ENCODE results near the gene ELAC1. TPM values are rescaled to one million over a fixed set of nuclear protein-coding genes. Genes with fewer than 3 reads are reported as not detected.

Gene ELAC1
- total RNA-seq, 1 experiment from 2014 or later = 4.4 TPM

GRCh38 chr18:51029694-51030536 lies 62.1 kb downstream of the ELAC1 start, which contains the start of gene SMAD4:
Gene SMAD4 (plus strand): TSS chr18:51030213. CDS start chr18:51047047, 16,834 bp downstream.
- DNase-seq (peak; percentile 78), ATAC-seq (peak; percentile 77)
- CTCF ChIA-PET = no interaction called here
- 0 out of 2 replicates have a peak within 1 kb of the TSS, but pooled peaks have one; percentile 13 for H3K27ac ChIP-seq (ENCODE audit: low read length)
- peak within 1 kb of the TSS; percentile 78 for H3K9ac ChIP-seq (ENCODE audit: low read length)
- H3K4me2 ChIP-seq (ENCODE audit: low read length) = peak within 1 kb of the TSS; percentile 87
- H3K79me2 ChIP-seq (ENCODE audit: low read length) = peaks cover 51% of the 10 kb centered on the region
- intact Hi-C loops (cut with micrococcal nuclease) = loop anchor here (1.0 to 10.0 kb wide), 3 partner anchors 63 to 205 kb away; partner anchors contain the start of genes ME2 and MRO
- H3K9me3 ChIP-seq (ENCODE audit: low read length) = no peaks in the 10 kb centered on the region
- peaks cover 13% of the 10 kb centered on the region; the same call in 1 of the 2 replicates for H3K4me1 ChIP-seq (ENCODE audit: insufficient read depth, low read length)
- POLR2A ChIA-PET (ENCODE audit: unreplicated experiment) = interaction anchor here (0.6 to 0.7 kb wide), 3 partner anchors 146 to 724 kb away, joined by 3 to 5 read pairs (median 4); partner anchors contain the start of gene ME2
- no peaks in the 10 kb centered on the region for H3K27me3 ChIP-seq (ENCODE audit: low read length)
- no peaks in the 10 kb centered on the region for H3K9me2 ChIP-seq (replicated peaks; ENCODE audit: low read length)
- H3F3A ChIP-seq (ENCODE audit: low read length, unreplicated experiment) = no peaks in the 10 kb centered on the region
- TF ChIP-seq CTCF (conservative IDR thresholded peaks at IDR 0.05; ENCODE audit: low read depth, low read length) (no peak), EZH2phosphoT487 (IDR thresholded peaks at IDR 0.05; ENCODE audit: borderline replicate concordance, low read length) (no peak), EZH2 (IDR thresholded peaks at IDR 0.05; ENCODE audit: low read length, unreplicated experiment) (no peak)
- H3K36me3 ChIP-seq (ENCODE audit: low read depth, low read length) = no peaks in the 10 kb centered on the region
- peaks cover 22% of the 10 kb centered on the region for H4K20me1 ChIP-seq (ENCODE audit: low read length)
- H2AFZ ChIP-seq (ENCODE audit: low read length) = peak within 1 kb of the TSS; percentile 75
- BruUV-seq (replicated peaks) = TSS peak; percentile 62
- peak within 1 kb of the TSS; percentile 80 for H3K4me3 ChIP-seq (ENCODE audit: low read length)

- ATAC-seq (peak; percentile 67), DNase-seq (peak; percentile 37)
- Histone ChIP-seq H3K4me3 (ENCODE audit: low read length) (peak overlapping the region; percentile 80), H4K20me1 (ENCODE audit: low read length) (peaks cover 22% of the 10 kb centered on the region), H3K27me3 (ENCODE audit: low read length) (no peaks in the 10 kb centered on the region), H3K79me2 (ENCODE audit: low read length) (peaks cover 59% of the 10 kb centered on the region), H3K36me3 (ENCODE audit: low read depth, low read length) (no peaks in the 10 kb centered on the region), H3K9ac (ENCODE audit: low read length) (peak overlapping the region; percentile 78), H3K4me2 (ENCODE audit: low read length) (peak overlapping the region; percentile 87), H3K9me2 (replicated peaks; ENCODE audit: low read length) (no peaks in the 10 kb centered on the region), H3K4me1 (ENCODE audit: insufficient read depth, low read length) (peaks cover 13% of the 10 kb centered on the region; the same call in 1 of the 2 replicates), H3F3A (ENCODE audit: low read length, unreplicated experiment) (no peaks in the 10 kb centered on the region), H3K27ac (ENCODE audit: low read length) (0 out of 2 replicates have a peak overlapping the region, but pooled peaks have one; percentile 13), H2AFZ (ENCODE audit: low read length) (no peak overlapping the region), H3K9me3 (ENCODE audit: low read length) (no peaks in the 10 kb centered on the region)
- CTCF ChIA-PET = no interaction called here
- no peak for TF ChIP-seq CTCF (conservative IDR thresholded peaks at IDR 0.05; ENCODE audit: low read depth, low read length)
- TF ChIP-seq EZH2phosphoT487 (IDR thresholded peaks at IDR 0.05; ENCODE audit: borderline replicate concordance, low read length) = no peak
- no peak for TF ChIP-seq EZH2 (IDR thresholded peaks at IDR 0.05; ENCODE audit: low read length, unreplicated experiment)
- POLR2A ChIA-PET (ENCODE audit: unreplicated experiment) = interaction anchor here (0.6 to 0.7 kb wide), 2 partner anchors 152 to 725 kb away, joined by 4 to 5 read pairs; partner anchors contain the start of gene ME2
- intact Hi-C loops (cut with micrococcal nuclease) = loop anchor here (1.0 to 10.0 kb wide), 3 partner anchors 63 to 206 kb away; partner anchors contain the start of genes ME2 and MRO
- BruUV-seq (replicated peaks) = no TSS peak
These were observed 62.9 kb downstream of the ELAC1 start for GRCh38 chr18:51030537-51031258.

Data from PC-3 (cell line).